Spleen (tissue), 7 donors: ENCODE results near the gene GOLPH3.
"Not testable (repeated sequence)": the region's sequence is repeated elsewhere in the genome, so short reads cannot be mapped to it uniquely, and the experiment has no call there.

Source experiments
- POLR2A ChIP-seq, 3 donors: fragments of 450-650 bp; IDR thresholded peaks; one replicate each; pipeline ENCODE4 v1.5.1; 2017; ENCODE audit warnings: antibody characterized with exemption in 3 of 3, mild to moderate bottlenecking in 1 of 3
- POLR2AphosphoS5 ChIP-seq, 3 donors: sonication (generic); formaldehyde crosslinking; IDR thresholded peaks; one replicate each; pipeline ENCODE4 v1.5.1; 2017; ENCODE audit warnings: antibody characterized with exemption in 3 of 3
- TF ChIP-seq, protein P1 (sequence below), 11 experiments: fragments of 200-600 bp in 7 of 11; fragments of 450-650 bp in 4 of 11; sonication (generic) in 4 of 11; IDR thresholded peaks in 8 of 11; conservative IDR thresholded peaks in 3 of 11; 1 replicate in 7 of 11; 2 replicates in 4 of 11; pipeline versions ENCODE4 v1.4.0 to v1.8.0; 2016 to 2021; ENCODE audit warnings: antibody characterized with exemption in 11 of 11, inconsistent platforms in 4 of 11, mild to moderate bottlenecking in 1 of 11
- donor health status: DM: no; HTN: no; CAD: no; lungs with moderate emphysema.
- donor health status: DM: no; HTN: no; CAD: no.
- donor health status: DM: no; HTN: no; CAD: no.

GRCh38 chr5:32214344-32214743 is 40.2 kb upstream of the GOLPH3 start:
- TF ChIP-seq, protein P1, sequence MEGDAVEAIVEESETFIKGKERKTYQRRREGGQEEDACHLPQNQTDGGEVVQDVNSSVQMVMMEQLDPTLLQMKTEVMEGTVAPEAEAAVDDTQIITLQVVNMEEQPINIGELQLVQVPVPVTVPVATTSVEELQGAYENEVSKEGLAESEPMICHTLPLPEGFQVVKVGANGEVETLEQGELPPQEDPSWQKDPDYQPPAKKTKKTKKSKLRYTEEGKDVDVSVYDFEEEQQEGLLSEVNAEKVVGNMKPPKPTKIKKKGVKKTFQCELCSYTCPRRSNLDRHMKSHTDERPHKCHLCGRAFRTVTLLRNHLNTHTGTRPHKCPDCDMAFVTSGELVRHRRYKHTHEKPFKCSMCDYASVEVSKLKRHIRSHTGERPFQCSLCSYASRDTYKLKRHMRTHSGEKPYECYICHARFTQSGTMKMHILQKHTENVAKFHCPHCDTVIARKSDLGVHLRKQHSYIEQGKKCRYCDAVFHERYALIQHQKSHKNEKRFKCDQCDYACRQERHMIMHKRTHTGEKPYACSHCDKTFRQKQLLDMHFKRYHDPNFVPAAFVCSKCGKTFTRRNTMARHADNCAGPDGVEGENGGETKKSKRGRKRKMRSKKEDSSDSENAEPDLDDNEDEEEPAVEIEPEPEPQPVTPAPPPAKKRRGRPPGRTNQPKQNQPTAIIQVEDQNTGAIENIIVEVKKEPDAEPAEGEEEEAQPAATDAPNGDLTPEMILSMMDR (IDR thresholded peaks at IDR 0.05 in 8 of 11, conservative IDR thresholded peaks at IDR 0.05 in 3 of 11) = not testable (repeated sequence)
- TF ChIP-seq POLR2AphosphoS5, POLR2A (IDR thresholded peaks at IDR 0.05): not testable (repeated sequence)
